HepG2 (cell line): Measurements from ENCODE around the gene PRPF18. TPM values are rescaled to one million over a fixed set of nuclear protein-coding genes. Genes with fewer than 3 reads are reported as not detected.

Experiments
- GPBP1L1 ChIP-seq: sonication (generic); formaldehyde crosslinking; IDR thresholded peaks from 2 replicates; pipeline ENCODE4 v1.5.0; 2020; ENCODE audit warnings: mild to moderate bottlenecking, missing genetic modification reagents
- HDAC2 ChIP-seq: sonication (generic); formaldehyde crosslinking; IDR thresholded peaks from 2 replicates; pipeline ENCODE4 v1.4.0; 2020; ENCODE audit warnings: missing genetic modification reagents
- NFIB ChIP-seq: sonication (generic); formaldehyde crosslinking; IDR thresholded peaks from 2 replicates; pipeline ENCODE4 v1.9.0; 2021; ENCODE audit warnings: missing genetic modification reagents, mild to moderate bottlenecking, borderline replicate concordance
- POLR2G ChIP-seq: fragments of 200-400 bp; formaldehyde crosslinking; IDR thresholded peaks from 2 replicates; pipeline ENCODE4 v1.6.1; 2018; ENCODE audit warnings: mild to moderate bottlenecking, low read depth, low read length, moderate library complexity
- RERE ChIP-seq: IDR thresholded peaks from 2 replicates; pipeline ENCODE4 v1.6.1; 2016; ENCODE audit warnings: low read depth, missing genetic modification reagents, missing compliant biosample characterization
- SATB2 ChIP-seq: sonication (generic); formaldehyde crosslinking; IDR thresholded peaks from 2 replicates; pipeline ENCODE4 v1.5.0; 2020; ENCODE audit warnings: missing genetic modification reagents
- SMYD3 ChIP-seq: sonication (generic); formaldehyde crosslinking; IDR thresholded peaks from 2 replicates; pipeline ENCODE4 v1.8.1; 2023; ENCODE audit warnings: mild to moderate bottlenecking, missing genetic modification reagents
- STAT6 ChIP-seq: sonication (generic); formaldehyde crosslinking; IDR thresholded peaks from 2 replicates; pipeline ENCODE4 v1.4.0; 2020; ENCODE audit warnings: missing genetic modification reagents, mild to moderate bottlenecking, borderline replicate concordance
- TGIF2 ChIP-seq: IDR thresholded peaks from 2 replicates; pipeline ENCODE4 v1.6.1; 2016; ENCODE audit warnings: control low read depth, missing compliant biosample characterization
- ZBTB20 ChIP-seq: sonication (generic); formaldehyde crosslinking; IDR thresholded peaks from 2 replicates; pipeline ENCODE4 v1.8.1; 2023; ENCODE audit warnings: missing genetic modification reagents, low read depth, mild to moderate bottlenecking, borderline replicate concordance
- ZHX1 ChIP-seq: sonication (generic); formaldehyde crosslinking; IDR thresholded peaks from 2 replicates; pipeline ENCODE4 v1.8.1; 2022; ENCODE audit warnings: low read depth, mild to moderate bottlenecking, missing genetic modification reagents
- ZMAT3 ChIP-seq: sonication (generic); formaldehyde crosslinking; conservative IDR thresholded peaks from 2 replicates; pipeline ENCODE4 v1.7.0; 2021; ENCODE audit warnings: missing genetic modification reagents
- ZNF232 ChIP-seq: sonication (generic); formaldehyde crosslinking; IDR thresholded peaks from 2 replicates; pipeline ENCODE4 v1.4.0; 2020; ENCODE audit warnings: missing genetic modification reagents, borderline replicate concordance
- ZNF383 ChIP-seq: sonication (generic); formaldehyde crosslinking; IDR thresholded peaks from 2 replicates; pipeline ENCODE4 v1.4.0; 2020; ENCODE audit warnings: missing genetic modification reagents, mild to moderate bottlenecking, borderline replicate concordance
- ZNF44 ChIP-seq: sonication (generic); formaldehyde crosslinking; IDR thresholded peaks from 2 replicates; pipeline ENCODE4 v1.5.1; 2020; ENCODE audit warnings: mild to moderate bottlenecking, missing genetic modification reagents
- ZNF562 ChIP-seq: sonication (generic); formaldehyde crosslinking; IDR thresholded peaks from 2 replicates; pipeline ENCODE4 v1.8.0; 2022; ENCODE audit warnings: missing genetic modification reagents, borderline replicate concordance
- ZNF724P ChIP-seq: sonication (generic); formaldehyde crosslinking; IDR thresholded peaks from 2 replicates; pipeline ENCODE4 v1.8.0; 2022; ENCODE audit warnings: missing genetic modification reagents, borderline replicate concordance
- polyA plus RNA-seq, 8 experiments: library from polyadenylated mRNA; depleted of rRNA in 3 of 8; stranded (reverse) in 7 of 8; unstranded in 1 of 8; fragments of >200 nt; fragmentation: Illumina TruSeq in 4 of 8; extraction: Trizol in 4 of 8; gene quantifications; 2 replicates each; pipeline versions ENCODE4 v1.2.1 to v1.2.3, GENCODE V29; 2011 to 2016; ENCODE audit warnings: low read depth in 4 of 8, missing spikeins in 1 of 8, mixed read lengths in 1 of 8; ENCODE audit not compliant: insufficient read depth in 1 of 8
- total RNA-seq, 5 experiments: library from RNA; depleted of rRNA; stranded (reverse); fragments of >200 nt; fragmentation: Illumina TruSeq; extraction: Trizol; gene quantifications; 2 replicates each; pipeline ENCODE4 v1.2.3, GENCODE V29; 2016; ENCODE audit warnings: low read depth in 1 of 5

Gene PRPF18
- total and polyA plus RNA-seq, 2 of the 13 experiments (the other 11 are each of a cell fraction or from before 2014, with no cell fraction given), result 6.1 to 17.2 TPM

GRCh38 chr10:13586676-13587355, at the start of gene PRPF18 (continued):
- TF ChIP-seq ZHX1 (CRISPR knock-in tag) (no peak), NFIB (CRISPR knock-in tag) (no peak), RERE (CRISPR knock-in tag) (no peak), HDAC2 (CRISPR knock-in tag) (peak; percentile 81), TGIF2 (CRISPR knock-in tag) (peak; percentile 98), SATB2 (no peak), STAT6 (CRISPR knock-in tag) (no peak), SMYD3 (CRISPR knock-in tag) (no peak), ZNF383 (no peak), ZNF44 (no peak), ZNF562 (no peak), ZMAT3 (CRISPR knock-in tag) (no peak), ZNF232 (no peak; the same call in 1 of the 2 replicates), ZBTB20 (no peak), GPBP1L1 (CRISPR knock-in tag) (no peak), POLR2G (peak; percentile 89), ZNF724P (CRISPR knock-in tag) (no peak; the same call in 1 of the 2 replicates)
